Measurements from ENCODE around the gene SH3PXD2B. TPM values are rescaled to one million over a fixed set of nuclear protein-coding genes. Genes with fewer than 3 reads are reported as not detected.
A peak's percentile ranks its signal among the peaks of the same experiment; 100 is the strongest.

Gene SH3PXD2B
- polyA plus RNA-seq, 3 donors = 24.8 to 37.7 (median 35.0) TPM

DNA sequence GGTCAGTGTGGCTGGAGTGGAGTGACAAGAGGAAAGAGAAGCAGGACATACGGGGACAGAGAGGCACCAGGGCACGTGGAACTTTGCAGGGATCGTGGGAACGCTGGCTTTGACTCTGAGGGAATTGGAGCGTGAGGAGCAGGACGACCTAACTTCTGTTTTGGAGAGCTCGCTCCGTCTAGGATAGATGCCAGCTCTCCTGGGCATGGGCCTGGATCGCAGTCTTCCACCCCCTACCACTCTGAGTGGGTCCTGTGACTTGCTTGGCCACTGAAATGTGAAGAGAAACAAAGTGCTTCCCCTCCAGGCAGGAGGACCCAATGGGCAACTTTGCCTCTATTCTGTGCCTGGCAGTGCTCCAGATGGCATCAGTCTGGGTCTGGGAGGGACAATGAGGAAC, 8.7 kb upstream of the SH3PXD2B start:
- no peak for DNase-seq (ENCODE audit: extremely low read depth in 1 of 11, low read depth in 9 of 11, low spot score in 4 of 11)

DNA sequence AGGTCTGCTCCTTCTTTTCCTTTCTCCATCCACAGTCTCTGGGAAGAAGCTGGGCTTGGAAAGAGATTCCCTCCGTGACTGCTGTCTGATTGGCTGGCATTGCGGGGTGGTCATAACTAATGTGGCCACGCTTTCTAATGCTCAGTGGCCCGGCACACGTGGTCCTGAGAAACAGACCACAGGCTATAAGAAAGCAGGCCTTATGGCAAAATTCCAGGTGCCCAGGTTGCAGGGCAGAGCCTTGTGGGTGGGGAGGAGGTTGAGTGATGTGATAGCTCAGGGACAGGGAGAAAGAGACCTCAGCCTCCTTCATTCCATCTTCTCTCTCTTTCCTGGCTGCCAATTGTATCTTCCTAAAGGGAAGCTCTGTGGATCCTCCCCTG, 5.4 kb upstream of the SH3PXD2B start:
- no peak for DNase-seq (ENCODE audit: extremely low read depth in 1 of 11, low read depth in 9 of 11, low spot score in 4 of 11)

DNA sequence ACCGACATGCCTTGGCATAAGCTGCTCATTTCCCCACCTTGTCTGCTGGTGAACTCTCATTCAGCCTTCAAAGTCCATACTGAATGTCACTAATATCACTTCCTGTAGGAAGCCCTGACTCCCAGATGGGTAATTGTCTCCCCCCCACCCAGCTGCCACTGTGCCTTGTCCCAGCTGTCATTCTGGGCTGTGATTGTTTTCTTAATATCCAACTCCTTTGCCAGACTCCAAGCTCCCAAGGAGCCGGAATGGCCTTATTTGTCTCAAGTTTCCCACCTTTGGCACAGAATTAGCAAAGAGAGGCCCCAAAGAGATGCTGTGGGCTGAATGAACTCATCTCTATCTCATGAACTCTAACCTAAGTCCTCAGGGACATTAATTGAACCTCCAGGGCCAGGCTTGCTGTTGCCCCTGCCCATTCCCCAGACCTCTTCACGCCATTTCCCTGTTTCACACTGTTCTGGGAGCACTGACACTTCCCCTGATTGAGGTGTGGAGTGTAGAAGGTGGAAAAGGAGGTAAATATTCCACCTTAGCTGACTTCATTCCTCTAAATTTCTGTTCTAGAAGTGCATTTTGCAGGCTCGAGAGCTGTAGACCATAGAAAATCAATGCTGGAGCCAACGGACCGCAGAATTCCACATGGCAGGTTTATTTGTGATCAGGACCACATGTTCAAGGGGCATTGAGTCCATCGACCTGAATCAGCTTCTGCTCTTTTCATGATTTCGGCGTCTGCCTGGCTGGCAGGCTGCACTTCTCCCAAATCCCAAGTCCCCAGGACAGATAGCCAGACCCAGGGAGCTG, 4.9 kb upstream of the SH3PXD2B start:
- no peak for DNase-seq (ENCODE audit: extremely low read depth in 1 of 11, low read depth in 9 of 11, low spot score in 4 of 11)

DNA sequence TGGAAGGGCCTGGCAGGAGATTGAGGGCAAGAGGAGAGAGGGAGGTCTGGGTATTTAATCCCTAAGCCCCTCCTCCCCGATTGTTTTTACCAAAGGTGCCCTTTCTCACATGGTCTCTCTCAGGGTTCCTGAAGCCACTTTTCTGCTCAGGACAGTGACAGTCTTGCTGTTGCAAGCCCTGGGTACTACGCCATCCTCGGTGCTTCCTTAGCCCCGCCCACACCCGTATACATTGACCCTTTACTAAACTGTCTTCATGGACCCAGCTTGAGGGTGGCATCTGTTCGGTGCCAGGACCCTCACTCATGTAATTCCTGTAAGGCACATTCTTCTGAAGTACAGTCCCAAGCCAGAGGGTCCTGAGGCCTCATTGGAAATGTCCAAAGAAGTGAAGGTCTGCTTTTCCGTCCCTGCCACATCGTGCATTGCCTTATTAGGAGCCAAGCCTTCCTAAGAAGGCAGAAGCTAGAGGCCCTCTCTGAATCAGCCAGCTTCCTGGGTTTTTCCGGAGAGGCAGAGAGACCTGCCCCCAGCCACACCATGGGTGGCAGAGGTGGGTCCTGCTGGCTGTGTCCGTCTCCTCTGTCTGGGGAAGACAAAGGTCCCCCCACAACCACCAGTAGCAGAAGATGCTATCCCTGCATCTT, 1.9 kb upstream of the SH3PXD2B start:
- DNase-seq (ENCODE audit: extremely low read depth in 1 of 11, low read depth in 9 of 11, low spot score in 4 of 11) = no peak

DNA sequence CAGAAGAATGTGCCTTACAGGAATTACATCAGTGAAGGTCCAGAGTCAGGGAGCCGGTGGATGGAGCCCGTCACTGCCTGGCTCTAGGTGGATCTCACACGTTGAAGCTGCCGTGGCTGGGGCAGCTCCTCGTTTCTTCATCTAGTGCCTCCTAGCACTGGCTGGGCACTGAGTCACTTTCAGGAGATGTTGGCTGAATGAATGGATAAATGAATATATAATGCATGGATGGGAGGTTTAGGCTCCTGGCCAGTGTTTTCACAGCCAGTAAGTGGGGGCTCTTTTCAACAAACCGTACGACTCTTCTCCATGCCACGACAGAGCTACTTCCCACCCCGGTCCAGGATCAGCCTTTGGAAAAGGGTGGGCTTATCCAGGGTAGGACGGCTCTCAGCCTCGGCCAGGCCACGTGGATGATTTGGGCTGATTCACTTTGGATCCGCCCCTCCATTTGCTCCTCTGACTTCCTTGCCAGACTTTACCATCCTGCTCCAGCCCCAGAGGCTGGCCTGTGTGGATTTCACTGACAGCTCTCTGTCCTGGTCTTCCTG, 1.3 kb upstream of the SH3PXD2B start:
- no peak for DNase-seq (ENCODE audit: extremely low read depth in 1 of 11, low read depth in 9 of 11, low spot score in 4 of 11)

DNA sequence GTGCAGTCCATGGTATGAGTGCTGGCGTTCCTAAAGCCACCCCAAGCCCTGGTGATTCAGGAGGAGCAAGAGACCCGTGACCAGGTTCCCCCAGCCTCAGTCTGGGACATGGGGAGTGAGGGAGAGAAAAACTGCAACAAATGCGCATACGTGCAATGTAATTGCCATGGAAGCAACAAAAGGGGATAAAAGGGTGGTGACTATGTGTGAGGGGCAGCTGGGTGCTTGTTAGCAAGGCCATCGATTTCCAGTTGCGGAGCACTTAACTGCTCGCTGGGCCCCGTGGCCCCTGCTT, 709 bp upstream of the SH3PXD2B start:
- no peak for DNase-seq (ENCODE audit: extremely low read depth in 1 of 11, low read depth in 9 of 11, low spot score in 4 of 11)

DNA sequence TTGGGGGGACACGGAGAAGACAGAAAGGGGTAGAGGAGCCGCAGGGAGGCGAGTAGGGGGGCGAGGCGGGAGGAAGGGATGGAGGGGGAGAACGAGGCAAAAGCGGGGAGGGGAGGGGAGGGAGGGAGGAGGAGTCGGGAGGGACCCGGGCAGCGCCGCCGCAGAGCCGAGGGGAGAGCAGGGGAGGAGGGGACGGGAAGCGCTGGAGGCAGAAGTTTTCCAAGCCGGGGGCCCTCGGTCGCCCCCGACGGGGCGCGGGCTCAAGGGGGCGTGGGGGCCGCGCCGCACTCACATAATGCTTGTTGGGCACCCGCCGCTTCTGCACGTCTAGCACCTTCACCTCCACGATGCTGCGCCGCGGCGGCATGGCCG, 353 bp downstream of the SH3PXD2B start:
- DNase-seq (ENCODE audit: extremely low read depth in 1 of 11, low read depth in 9 of 11, low spot score in 4 of 11) = peak in 4 of 11 donors; percentile 43 to 59 (median 50)

DNA sequence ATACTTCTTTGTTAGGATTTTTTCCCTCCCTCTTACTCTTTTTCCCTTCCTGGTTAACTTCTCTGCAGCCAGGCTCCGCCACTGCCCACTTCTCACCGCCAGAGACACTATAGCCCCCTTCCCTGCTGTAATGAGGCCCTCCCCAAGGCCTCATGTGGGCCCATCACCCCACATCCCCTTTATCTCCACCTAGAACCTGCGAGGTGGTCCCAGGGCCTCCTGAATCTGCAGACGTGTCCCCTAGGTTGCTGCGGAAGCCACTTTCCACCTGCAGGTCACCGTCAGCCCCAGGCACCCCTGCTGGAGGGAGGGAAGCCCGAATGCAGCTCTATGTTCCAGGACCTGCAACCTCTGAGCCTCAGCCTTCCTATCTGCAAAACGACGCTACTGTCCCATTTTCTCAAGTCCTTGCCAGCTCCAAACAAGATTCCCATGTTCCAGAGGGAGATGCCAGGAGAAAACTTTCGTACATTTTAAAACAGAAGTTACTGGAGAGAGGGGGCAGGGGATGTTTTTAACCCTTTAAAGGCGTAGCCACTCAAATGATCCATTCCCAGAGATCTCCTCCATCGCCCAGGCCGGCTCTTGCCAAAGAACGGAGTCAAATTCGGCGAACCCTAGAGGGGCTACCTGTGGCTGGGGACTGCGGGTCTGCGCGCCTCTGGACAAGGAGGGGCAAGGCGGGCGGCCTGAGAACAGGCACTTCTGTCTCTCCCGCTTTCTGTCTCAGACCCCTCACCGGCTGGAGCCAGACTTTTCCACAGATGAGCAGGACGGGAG, 929 bp downstream of the SH3PXD2B start:
- DNase-seq (ENCODE audit: extremely low read depth in 1 of 11, low read depth in 9 of 11, low spot score in 4 of 11) = peak in 10 of 11 donors; percentile 40 to 82 (median 66)

DNA sequence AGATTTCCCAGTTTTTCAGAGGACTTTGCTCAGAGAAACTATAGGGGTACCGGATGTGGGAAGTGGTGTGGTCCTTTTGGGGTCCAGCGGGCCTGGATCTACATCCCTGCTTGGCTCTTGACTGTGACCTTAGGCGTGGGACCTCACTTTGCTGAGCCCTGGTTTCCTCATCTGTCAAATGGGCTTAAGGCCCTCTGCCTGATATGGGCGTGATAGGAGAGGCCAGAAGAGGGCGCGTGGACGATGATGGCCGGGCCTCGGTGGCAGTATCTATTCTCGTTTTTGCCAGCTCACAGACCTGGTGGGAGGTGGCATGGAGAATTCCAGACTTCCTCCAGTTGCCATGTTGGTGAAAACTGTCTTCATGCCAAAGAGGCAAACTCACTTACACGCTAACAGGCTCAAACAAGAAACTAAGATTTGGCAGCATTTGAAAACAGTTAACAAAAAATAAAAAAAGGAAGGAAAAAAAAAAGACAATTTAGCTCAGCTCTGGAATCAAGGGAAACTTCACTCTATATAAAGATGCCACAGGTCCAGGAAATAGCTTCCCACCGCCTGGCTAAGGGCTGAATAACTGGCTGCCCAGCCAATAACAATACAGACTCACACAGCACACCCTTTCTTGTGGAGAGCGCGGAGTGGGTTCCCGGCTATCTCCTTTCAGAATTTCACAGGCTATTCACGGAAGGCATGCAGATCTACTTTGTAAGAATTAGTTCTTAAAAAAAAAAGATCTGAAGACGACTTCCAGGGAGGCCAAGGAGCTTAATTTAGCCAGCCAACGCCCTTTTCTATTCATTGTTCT, 1.7 kb downstream of the SH3PXD2B start:
- DNase-seq (ENCODE audit: extremely low read depth in 1 of 11, low read depth in 9 of 11, low spot score in 4 of 11) = no peak

DNA sequence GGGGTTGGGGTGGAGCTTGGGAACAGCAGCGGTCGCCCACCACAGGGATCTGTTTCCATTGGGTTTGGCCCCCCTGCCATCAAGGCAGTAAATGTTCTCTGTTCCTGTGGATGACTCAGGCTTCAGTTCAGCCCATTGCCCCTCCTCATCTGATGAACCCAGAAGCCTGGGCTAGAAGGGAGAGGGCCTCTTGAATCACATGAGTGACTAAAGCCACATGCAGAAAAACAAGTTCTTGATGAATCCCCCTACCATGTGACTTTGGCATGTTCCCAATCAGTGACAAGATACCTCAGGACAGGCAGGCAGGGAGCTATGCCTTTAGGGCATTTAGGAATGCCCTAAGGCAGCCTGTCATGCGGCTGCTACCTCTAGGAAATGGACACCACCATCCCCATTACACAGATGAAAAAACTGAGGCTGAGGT, 2.5 kb downstream of the SH3PXD2B start:
- no peak for DNase-seq (ENCODE audit: extremely low read depth in 1 of 11, low read depth in 9 of 11, low spot score in 4 of 11)

DNA sequence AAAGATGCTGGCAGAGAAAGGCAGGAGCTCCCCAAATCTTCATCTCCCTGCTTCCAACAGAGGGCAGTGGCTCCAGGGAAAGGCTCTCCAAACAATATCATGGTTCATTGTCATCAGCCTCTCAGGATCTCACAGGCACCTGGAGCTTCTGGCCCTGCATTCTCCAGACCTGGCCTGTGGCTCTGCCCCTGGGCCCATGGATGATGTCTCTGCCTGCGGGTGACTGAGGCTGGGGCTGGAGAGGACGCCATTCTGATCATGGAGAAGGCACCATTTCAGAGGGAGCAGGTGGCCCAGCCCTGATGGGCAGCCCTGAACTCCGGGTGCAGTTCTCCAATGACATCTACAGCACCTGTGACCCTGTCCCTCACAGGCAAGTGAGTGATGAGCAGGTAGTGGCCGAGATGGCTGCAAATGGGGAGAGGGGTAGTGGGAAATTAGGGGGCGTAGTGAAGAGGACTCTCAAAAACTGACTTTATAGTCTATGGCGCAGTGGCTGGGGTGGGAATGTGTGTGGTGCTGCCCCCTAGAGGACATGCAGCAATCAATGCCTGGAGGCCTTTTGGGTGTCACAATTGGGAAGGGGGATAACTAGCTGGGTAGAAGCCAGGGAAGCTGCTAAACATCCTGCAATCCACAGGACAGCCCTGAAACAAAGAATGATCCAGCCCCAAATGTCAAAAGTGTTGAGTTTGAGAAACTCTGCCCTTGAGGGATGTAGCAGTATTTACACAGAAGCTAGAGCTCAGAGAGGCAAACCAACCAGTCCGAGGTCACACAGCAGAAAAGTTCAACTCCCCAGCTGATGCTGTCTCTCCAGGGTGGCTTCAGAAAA, 3.2 kb downstream of the SH3PXD2B start:
- no peak for DNase-seq (ENCODE audit: extremely low read depth in 1 of 11, low read depth in 9 of 11, low spot score in 4 of 11)

DNA sequence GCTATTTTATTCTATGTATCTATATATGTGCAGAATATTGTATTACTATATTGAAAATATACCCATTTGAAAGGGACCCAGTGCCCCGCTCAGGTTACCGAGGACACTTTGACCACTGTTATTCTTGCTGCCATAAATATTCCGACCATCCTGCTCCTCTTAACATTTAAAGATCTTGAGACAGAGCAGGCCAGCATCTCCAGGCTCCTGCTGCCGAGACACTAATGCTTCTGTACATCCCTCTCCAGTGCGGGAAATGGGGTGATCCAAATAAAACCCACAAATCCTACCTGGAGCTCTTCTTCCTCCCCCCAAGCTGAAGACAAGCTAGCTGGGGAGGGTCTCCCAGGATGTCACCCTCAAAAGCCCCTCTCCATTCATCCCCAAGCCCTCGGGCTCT, 3.9 kb downstream of the SH3PXD2B start:
- DNase-seq (ENCODE audit: extremely low read depth in 1 of 11, low read depth in 9 of 11, low spot score in 4 of 11) = no peak

DNA sequence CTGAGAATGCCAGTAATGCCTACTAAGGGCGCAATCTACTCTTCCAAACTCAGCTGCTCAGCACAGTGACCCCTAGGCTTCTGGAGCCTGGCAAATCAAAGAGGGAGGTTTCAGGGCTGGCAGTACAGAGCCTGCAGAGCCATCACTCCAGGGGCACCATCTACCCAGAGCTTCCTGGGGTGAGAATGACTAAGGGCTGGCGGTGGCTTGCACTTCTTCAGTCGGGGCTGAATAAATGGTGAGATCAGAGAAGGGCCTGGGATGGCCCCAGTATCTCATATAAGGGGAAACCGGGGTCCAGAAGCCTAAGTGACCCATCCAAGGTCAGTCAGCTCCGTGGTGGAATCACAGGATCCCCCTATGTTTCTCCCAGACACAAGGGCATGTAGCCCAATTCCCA, 5.3 kb downstream of the SH3PXD2B start:
- no peak for DNase-seq (ENCODE audit: extremely low read depth in 1 of 11, low read depth in 9 of 11, low spot score in 4 of 11)

DNA sequence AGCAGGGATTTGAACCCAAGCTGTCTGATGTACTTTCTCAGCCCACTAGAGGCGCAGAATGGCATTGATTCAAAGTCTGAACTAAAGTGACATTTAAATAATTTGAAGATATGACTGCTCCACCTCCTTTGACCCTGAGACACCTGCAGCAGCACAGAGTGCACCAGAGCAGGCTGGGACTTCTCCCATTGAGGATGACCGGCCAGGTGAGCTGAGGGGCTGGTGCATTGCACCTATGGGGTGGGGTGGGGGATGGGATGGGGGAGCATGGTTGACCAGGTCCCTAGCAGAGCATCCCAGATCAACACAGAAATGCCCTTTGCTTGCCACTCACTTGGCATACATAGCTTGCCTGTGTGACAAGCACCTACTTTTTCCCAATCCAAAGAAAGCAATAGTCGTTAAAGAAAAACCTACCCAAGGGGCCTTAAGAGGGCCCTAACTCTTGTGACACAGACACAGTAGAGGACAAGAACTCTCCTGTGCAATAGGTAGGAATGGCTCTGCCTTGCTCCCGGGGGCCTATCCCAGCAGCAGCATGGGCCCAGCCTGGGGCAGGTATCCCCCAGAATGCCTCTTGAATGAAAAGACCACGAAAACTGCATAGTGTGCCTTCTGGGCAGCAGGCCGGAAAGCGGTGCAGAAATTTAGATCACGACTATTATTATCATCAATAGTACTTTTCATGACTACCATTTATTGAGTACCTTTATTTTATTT, 6.5 kb downstream of the SH3PXD2B start:
- no peak for DNase-seq (ENCODE audit: extremely low read depth in 1 of 11, low read depth in 9 of 11, low spot score in 4 of 11)

DNA sequence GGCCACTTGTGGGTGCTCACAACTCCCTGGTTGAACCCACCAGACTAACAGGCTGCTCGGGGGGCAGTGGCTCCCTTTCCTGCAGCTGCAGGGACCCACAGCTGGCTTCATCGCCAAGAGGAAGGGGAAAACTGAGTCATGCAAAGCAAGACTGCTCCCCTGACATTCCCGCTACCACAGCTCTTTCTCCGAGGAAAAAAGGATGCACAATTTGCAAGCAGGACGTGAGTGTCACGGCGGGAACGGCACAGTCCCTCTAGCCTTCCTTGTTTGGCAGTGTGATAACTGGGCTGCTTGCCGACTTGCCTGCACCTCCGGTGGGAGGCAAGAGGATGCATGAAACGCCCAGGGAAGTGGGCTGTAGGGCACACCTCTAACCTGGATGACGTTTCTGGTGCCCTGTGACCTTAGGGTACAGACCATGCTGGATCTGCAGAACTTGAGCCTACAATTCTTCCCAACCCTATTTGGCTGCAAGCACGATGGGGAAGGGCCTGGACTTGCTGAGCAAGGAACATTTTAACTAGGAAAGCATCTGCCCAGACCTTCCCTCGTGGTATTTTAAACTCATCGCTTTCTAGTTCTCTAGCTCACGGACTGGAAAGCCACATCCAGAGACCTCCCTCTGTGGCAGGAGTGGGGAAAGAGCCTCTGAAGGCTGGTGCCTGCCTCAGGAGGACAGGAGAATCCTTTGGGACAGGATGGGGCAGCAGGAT, 7.8 kb downstream of the SH3PXD2B start:
- DNase-seq (ENCODE audit: extremely low read depth in 1 of 11, low read depth in 9 of 11, low spot score in 4 of 11) = no peak

DNA sequence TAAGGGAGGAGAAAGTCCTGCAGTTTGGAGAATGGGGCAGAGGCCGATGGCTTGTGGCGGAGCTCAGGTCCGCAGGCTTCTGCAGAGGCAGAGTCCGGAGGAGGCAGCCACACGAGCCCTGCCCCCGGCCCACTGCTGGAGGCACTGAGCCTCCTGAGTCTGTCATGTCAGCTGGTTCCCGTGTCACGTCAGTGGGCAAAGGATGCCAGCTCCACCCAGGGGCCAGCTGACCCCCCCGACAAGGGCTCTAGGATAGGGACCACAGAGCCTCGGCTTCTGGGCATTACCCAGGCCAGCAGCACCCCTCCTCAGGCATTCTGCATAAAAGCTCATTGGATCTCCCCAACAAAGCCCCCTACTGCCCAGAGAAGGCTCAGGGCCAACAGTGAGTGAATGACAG, 8.5 kb downstream of the SH3PXD2B start:
- DNase-seq (ENCODE audit: extremely low read depth in 1 of 11, low read depth in 9 of 11, low spot score in 4 of 11) = no peak

All from renal cortex interstitium (tissue), 11 donors.